Measurements from ENCODE around the gene LYSMD1.

- TF ChIP-seq POLR2A (IDR thresholded peaks at IDR 0.05) (no peak), CTCF (IDR thresholded peaks at IDR 0.05) (no peak), POLR2AphosphoS5 (IDR thresholded peaks at IDR 0.05; ENCODE audit: insufficient read depth in 1 of 2, low read depth in 1 of 2) (no peak)
These were observed 18.6 kb downstream of the LYSMD1 start for GRCh38 chr1:151147132-151147503.
